ENCODE data around the gene RSPO4. TPM values are rescaled to one million over a fixed set of nuclear protein-coding genes. Genes with fewer than 3 reads are reported as not detected.
A peak's percentile ranks its signal among the peaks of the same experiment; 100 is the strongest.
"Not testable (repeated sequence)": the region's sequence is repeated elsewhere in the genome, so short reads cannot be mapped to it uniquely, and the experiment has no call there.

Gene RSPO4
- total RNA-seq, 1 donor from 2014 or later, result not detected

GRCh38 chr20:1010659-1011058, 8.5 kb upstream of the RSPO4 start:
- intact Hi-C loops (cut with DNase I), result no loop called here
- no peak for DNase-seq (ENCODE audit: low spot score)

- intact Hi-C loops (cut with DNase I), result no loop called here
- no peak for DNase-seq (ENCODE audit: low spot score)
These were observed 3.4 kb upstream of the RSPO4 start for GRCh38 chr20:1005452-1006027.

- DNase-seq (ENCODE audit: low spot score), result no peak
These were observed 2.0 kb upstream of the RSPO4 start for GRCh38 chr20:1003920-1004697.

GRCh38 chr20:1002682-1003561, 811 bp upstream of the RSPO4 start:
- no peak for DNase-seq (ENCODE audit: low spot score)
- intact Hi-C loops (cut with DNase I), result no loop called here

More at GRCh38 chr20:1003920-1004697, 2.0 kb upstream of the RSPO4 start:
- intact Hi-C loops (cut with DNase I), result no loop called here

- intact Hi-C loops (cut with DNase I), result no loop called here
- DNase-seq (ENCODE audit: low spot score), result peak; percentile 43
These were observed 995 bp downstream of the RSPO4 start for GRCh38 chr20:1001116-1001515.

- intact Hi-C loops (cut with DNase I), result no loop called here
- peak; percentile 57 for DNase-seq (ENCODE audit: low spot score)
These were observed 3.8 kb downstream of the RSPO4 start for GRCh38 chr20:998231-998830.

GRCh38 chr20:997486-997885, 4.6 kb downstream of the RSPO4 start:
- intact Hi-C loops (cut with DNase I), result no loop called here
- DNase-seq (ENCODE audit: low spot score), result peak; percentile 39

- intact Hi-C loops (cut with DNase I), result no loop called here
These were observed 5.1 kb downstream of the RSPO4 start for GRCh38 chr20:997016-997415.

GRCh38 chr20:995170-995569, 6.9 kb downstream of the RSPO4 start:
- intact Hi-C loops (cut with DNase I), result no loop called here

More at GRCh38 chr20:997016-997415, 5.1 kb downstream of the RSPO4 start:
- no peak for DNase-seq (ENCODE audit: low spot score)

GRCh38 chr20:992801-993535, 9.1 kb downstream of the RSPO4 start:
- no peak for DNase-seq (ENCODE audit: low spot score)
- intact Hi-C loops (cut with DNase I), result no loop called here

More at GRCh38 chr20:995170-995569, 6.9 kb downstream of the RSPO4 start:
- DNase-seq (ENCODE audit: low spot score), result no peak

- intact Hi-C loops (cut with DNase I), result no loop called here
These were observed 10.3 kb downstream of the RSPO4 start for GRCh38 chr20:991850-992249.

GRCh38 chr20:990293-990959, 11.7 kb downstream of the RSPO4 start:
- no peak for DNase-seq (ENCODE audit: low spot score)
- intact Hi-C loops (cut with DNase I), result no loop called here

More at GRCh38 chr20:991850-992249, 10.3 kb downstream of the RSPO4 start:
- no peak for DNase-seq (ENCODE audit: low spot score)

GRCh38 chr20:988272-988671, 13.8 kb downstream of the RSPO4 start:
- no peak for DNase-seq (ENCODE audit: low spot score)
- intact Hi-C loops (cut with DNase I), result no loop called here

GRCh38 chr20:987677-988076, 14.4 kb downstream of the RSPO4 start:
- intact Hi-C loops (cut with DNase I), result no loop called here
- DNase-seq (ENCODE audit: low spot score), result no peak

GRCh38 chr20:986733-987355, 15.3 kb downstream of the RSPO4 start:
- no peak for DNase-seq (ENCODE audit: low spot score)
- intact Hi-C loops (cut with DNase I), result no loop called here

- intact Hi-C loops (cut with DNase I); DNase-seq (ENCODE audit: low spot score): not testable (repeated sequence)
These were observed 17.1 kb downstream of the RSPO4 start for GRCh38 chr20:984994-985393.

GRCh38 chr20:982754-983153, 19.4 kb downstream of the RSPO4 start:
- DNase-seq (ENCODE audit: low spot score), result no peak

GRCh38 chr20:977021-977420, 25.1 kb downstream of the RSPO4 start:
- intact Hi-C loops (cut with DNase I), result no loop called here
- DNase-seq (ENCODE audit: low spot score), result no peak

More at GRCh38 chr20:982754-983153, 19.4 kb downstream of the RSPO4 start:
- intact Hi-C loops (cut with DNase I), result no loop called here
